Measurements from ENCODE around the gene MAST3. TPM values are rescaled to one million over a fixed set of nuclear protein-coding genes. Genes with fewer than 3 reads are reported as not detected.

MAST3 gene
- total and polyA plus RNA-seq, 2 of the 8 experiments (the other 6 are each of a cell fraction or from before 2014, with no cell fraction given): 3.4 to 9.0 TPM

DNA sequence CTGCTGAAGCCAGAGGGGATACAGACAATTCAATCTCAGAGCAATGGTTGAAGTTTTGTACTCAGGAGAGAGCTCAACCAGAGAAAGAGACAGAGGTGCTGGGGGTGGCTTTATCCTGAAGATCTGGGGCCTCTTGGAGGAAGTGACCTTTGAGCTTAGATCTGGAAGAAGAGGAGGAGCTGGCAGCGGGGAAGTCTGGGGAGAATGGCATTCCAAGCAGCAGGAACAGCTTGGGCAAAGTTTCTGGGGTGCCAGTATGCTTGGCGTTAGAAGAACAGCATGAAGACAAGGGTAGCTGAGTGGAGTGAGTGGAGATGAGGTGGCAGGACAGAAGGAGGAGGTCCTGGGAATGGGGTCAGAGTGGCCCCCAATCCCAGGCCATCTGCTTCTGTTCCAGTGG is 11.3 kb downstream of the MAST3 start (continued):
- TF ChIP-seq CHD7 (IDR thresholded peaks at IDR 0.05; ENCODE audit: insufficient replicate concordance, low read length) (no peak), SP1 (IDR thresholded peaks at IDR 0.05; ENCODE audit: low read depth, low read length) (no peak), TBP (IDR thresholded peaks at IDR 0.05; ENCODE audit: low read depth, low read length) (no peak), MAX (IDR thresholded peaks at IDR 0.05) (no peak), RAD21 (IDR thresholded peaks at IDR 0.05 in 1 of 2, conservative IDR thresholded peaks at IDR 0.05 in 1 of 2; ENCODE audit: low read depth in 2 of 2, low read length in 2 of 2) (no peak), CHD1 (IDR thresholded peaks at IDR 0.05; ENCODE audit: low read depth, low read length) (no peak)

Data from H1 (cell line).